Fibroblast of pulmonary artery (primary cell): ENCODE measurements around the gene IL4I1.

Experiments
- DNase-seq: peaks from one replicate; pipeline ENCODE4 v3.0.0-alpha.2; 2010; ENCODE audit warnings: low read depth
- H3K4me3 ChIP-seq: replicated peaks from 2 replicates; pipeline ENCODE4 v1.5.1; 2011; ENCODE audit warnings: low read depth, mild to moderate bottlenecking, control low read depth, low read length, moderate library complexity
- CTCF ChIP-seq: IDR thresholded peaks from 2 replicates; pipeline ENCODE4 v1.5.1; 2011; ENCODE audit warnings: mild to moderate bottlenecking, control low read depth, low read length, inconsistent platforms; ENCODE audit errors: missing control alignments

Gene IL4I1

GRCh38 chr19:49881672-49882394, 14.9 kb downstream of the IL4I1 start:
- H3K4me3 ChIP-seq = no peak overlapping the region
- no peak for TF ChIP-seq CTCF
- peak; percentile 30 for DNase-seq

- no peak for TF ChIP-seq CTCF
- DNase-seq = no peak
- no peak overlapping the region for H3K4me3 ChIP-seq
Measured at GRCh38 chr19:49881186-49881585, 15.5 kb downstream of the IL4I1 start.

GRCh38 chr19:49880162-49880869, 16.4 kb downstream of the IL4I1 start:
- DNase-seq = no peak
- H3K4me3 ChIP-seq = no peak overlapping the region
- TF ChIP-seq CTCF = no peak

GRCh38 chr19:49879243-49879963, 17.3 kb downstream of the IL4I1 start:
- DNase-seq = no peak
- H3K4me3 ChIP-seq = no peak overlapping the region
- no peak for TF ChIP-seq CTCF

GRCh38 chr19:49878744-49879070, 18.0 kb downstream of the IL4I1 start:
- H3K4me3 ChIP-seq = peak overlapping the region; percentile 99
- TF ChIP-seq CTCF = no peak
- no peak for DNase-seq

- peak overlapping the region; percentile 99 for H3K4me3 ChIP-seq
- no peak for TF ChIP-seq CTCF
- DNase-seq = peak; percentile 98
Measured at GRCh38 chr19:49877879-49878743, 18.6 kb downstream of the IL4I1 start.
